HepG2 (cell line): ENCODE results near the gene NKAIN2. TPM values are rescaled to one million over a fixed set of nuclear protein-coding genes. Genes with fewer than 3 reads are reported as not detected.
A peak's percentile ranks its signal among the peaks of the same experiment; 100 is the strongest.

ENCODE experiments used
- ATAC-seq: fragments of 200-7000 bp; cut with Tn5 transposase; 3 replicates; pipeline ENCODE4 v1.9.1; 2020; ENCODE audit warnings: mild to moderate bottlenecking, moderate library complexity
- BruUV-seq: library from RNA; stranded (reverse); fragments of 400-500 nt; replicated peaks from 2 replicates; lab custom pipeline; 2021; lab: Mats Ljungman, UMichigan
- CTCF ChIA-PET: fragments of 300-600 bp; formaldehyde crosslinking; extraction: SDS; loops from one replicate; lab custom pipeline; 2021; ENCODE audit warnings: low total read pairs, inconsistent platforms, low intra/inter-chr PET ratio; lab: Yijun Ruan, JAX
- POLR2A ChIA-PET: fragments of 350-600 bp; sonication (Branson Sonifier 250); formaldehyde crosslinking; loops from one replicate; lab custom pipeline; 2020; ENCODE audit warnings: antibody characterized with exemption, inconsistent platforms; lab: Yijun Ruan, JAX
- DNase-seq: peaks from one replicate; pipeline ENCODE4 v3.0.0-alpha.2; 2015; ENCODE audit warnings: low spot score
- FAIRE-seq: peaks from 3 replicates; lab custom pipeline; 2011; peaks lifted over from hg19 to GRCh38; lab: Jason Lieb, UNC
- H2AFZ ChIP-seq: one replicate; pipeline ENCODE4 v1.6.1; 2011; ENCODE audit warnings: low read length, inconsistent platforms
- H3K27ac ChIP-seq: fragments of 300-600 bp; 3 replicates; pipeline ENCODE4 v1.8.0; 2011; ENCODE audit warnings: mixed run types, mild to moderate bottlenecking, mixed read lengths, low read length, inconsistent platforms; ENCODE audit not compliant: insufficient read depth; ENCODE audit errors: extremely low read length
- H3K27me3 ChIP-seq, 2 experiments: fragments of 200-600 bp in 1 of 2; 2 replicates in 1 of 2; 3 replicates in 1 of 2; pipeline versions ENCODE4 v1.6.0 to v1.8.0; 2011; ENCODE audit warnings: low read length in 2 of 2, mild to moderate bottlenecking in 2 of 2, moderate library complexity in 2 of 2, inconsistent platforms in 1 of 2; ENCODE audit not compliant: insufficient read depth in 2 of 2, control insufficient read depth in 1 of 2
- H3K36me3 ChIP-seq, 2 experiments: fragments of 200-600 bp in 1 of 2; replicated peaks in 1 of 2; 2 replicates in 1 of 2; 3 replicates in 1 of 2; pipeline versions ENCODE4 v1.5.1 to v1.8.0; 2011; ENCODE audit warnings: low read length in 2 of 2, inconsistent platforms in 1 of 2; ENCODE audit not compliant: insufficient read depth in 2 of 2, control insufficient read depth in 1 of 2
- H3K4me1 ChIP-seq: 2 replicates; pipeline ENCODE4 v1.5.1; 2012; ENCODE audit warnings: low read length, inconsistent platforms; ENCODE audit not compliant: insufficient read depth
- H3K4me2 ChIP-seq: 2 replicates; pipeline ENCODE4 v1.6.0; 2011; ENCODE audit warnings: low read depth, low read length, inconsistent platforms
- H3K4me3 ChIP-seq, 3 experiments: fragments of 200-600 bp in 1 of 3; sonication (generic), shearing (Covaris generic) in 1 of 3; replicated peaks in 1 of 3; 2 replicates each; pipeline ENCODE4 v1.5.1; 2011 to 2016; ENCODE audit warnings: low read length in 3 of 3, inconsistent platforms in 2 of 3, low read depth in 2 of 3, mild to moderate bottlenecking in 2 of 3, control low read depth in 1 of 3, mixed read lengths in 1 of 3; ENCODE audit not compliant: insufficient read depth in 1 of 3
- H3K79me2 ChIP-seq: one replicate; pipeline ENCODE4 v1.6.1; 2011; ENCODE audit warnings: low read length, inconsistent platforms; ENCODE audit not compliant: insufficient read depth
- H3K9ac ChIP-seq: 2 replicates; pipeline ENCODE4 v1.6.0; 2011; ENCODE audit warnings: mild to moderate bottlenecking, low read depth, low read length, inconsistent platforms; ENCODE audit not compliant: insufficient read depth
- H3K9me3 ChIP-seq: 2 replicates; pipeline ENCODE4 v1.5.1; 2012; ENCODE audit warnings: mild to moderate bottlenecking, low read length
- H4K20me1 ChIP-seq: 2 replicates; pipeline ENCODE4 v1.6.0; 2011; ENCODE audit warnings: inconsistent platforms, mild to moderate bottlenecking, low read length, moderate library complexity; ENCODE audit not compliant: insufficient read depth
- AHR ChIP-seq: IDR thresholded peaks from 2 replicates; pipeline ENCODE4 v1.6.1; 2018; ENCODE audit warnings: missing genetic modification reagents, missing compliant biosample characterization
- ATF7 ChIP-seq, 2 experiments: fragments of 450-650 bp in 1 of 2; sonication (generic) in 1 of 2; formaldehyde crosslinking in 1 of 2; IDR thresholded peaks; 2 replicates each; pipeline versions ENCODE4 v1.4.0 to v1.6.1; 2016 to 2020; ENCODE audit warnings: antibody characterized with exemption in 1 of 2, mild to moderate bottlenecking in 1 of 2, missing genetic modification reagents in 1 of 2
- BHLHE40 ChIP-seq: IDR thresholded peaks from 2 replicates; pipeline ENCODE4 v1.6.1; 2011; ENCODE audit warnings: low read length, improper control_type of control experiment
- CREB1 ChIP-seq, 2 experiments: fragments of 450-650 bp in 1 of 2; IDR thresholded peaks; 2 replicates each; pipeline ENCODE4 v1.6.1; 2016 to 2017; ENCODE audit warnings: control low read depth in 1 of 2, mild to moderate bottlenecking in 1 of 2, missing compliant biosample characterization in 1 of 2, missing genetic modification characterization in 1 of 2
- DNMT1 ChIP-seq: sonication (generic); formaldehyde crosslinking; IDR thresholded peaks from 2 replicates; pipeline ENCODE4 v1.5.1; 2020; ENCODE audit warnings: mild to moderate bottlenecking, missing genetic modification reagents
- GFI1 ChIP-seq: sonication (generic); formaldehyde crosslinking; IDR thresholded peaks from 2 replicates; pipeline ENCODE4 v1.5.0; 2020; ENCODE audit warnings: missing genetic modification reagents, mild to moderate bottlenecking, borderline replicate concordance
- GPN1 ChIP-seq: sonication (generic); formaldehyde crosslinking; IDR thresholded peaks from 2 replicates; pipeline ENCODE4 v1.5.1; 2020; ENCODE audit warnings: missing genetic modification reagents, borderline replicate concordance
- JUND ChIP-seq: sonication (generic); formaldehyde crosslinking; IDR thresholded peaks from 2 replicates; pipeline ENCODE4 v1.8.0; 2022; ENCODE audit warnings: mild to moderate bottlenecking, missing genetic modification reagents
- KLF15 ChIP-seq: sonication (generic); formaldehyde crosslinking; IDR thresholded peaks from 2 replicates; pipeline ENCODE4 v1.8.1; 2023; ENCODE audit warnings: borderline replicate concordance, mild to moderate bottlenecking, inconsistent platforms, missing genetic modification reagents, mixed read lengths
- NONO ChIP-seq, 2 experiments: fragments of 450-650 bp in 1 of 2; sonication (generic) in 1 of 2; formaldehyde crosslinking in 1 of 2; IDR thresholded peaks in 1 of 2; conservative IDR thresholded peaks in 1 of 2; 2 replicates each; pipeline versions ENCODE4 v1.6.1 to v1.8.0; 2017 to 2022; ENCODE audit warnings: mild to moderate bottlenecking in 1 of 2, missing genetic modification reagents in 1 of 2, moderate library complexity in 1 of 2
- PAF1 ChIP-seq: IDR thresholded peaks from 2 replicates; pipeline ENCODE4 v1.6.1; 2016; ENCODE audit warnings: missing genetic modification reagents, missing compliant biosample characterization
- PHF21A ChIP-seq: sonication (generic); formaldehyde crosslinking; IDR thresholded peaks from 2 replicates; pipeline ENCODE4 v1.5.0; 2020; ENCODE audit warnings: mild to moderate bottlenecking, missing genetic modification reagents
- SALL1 ChIP-seq: sonication (generic); formaldehyde crosslinking; IDR thresholded peaks from 2 replicates; pipeline ENCODE4 v1.8.0; 2022; ENCODE audit warnings: mild to moderate bottlenecking, missing genetic modification reagents
- TARDBP ChIP-seq: sonication (generic); formaldehyde crosslinking; IDR thresholded peaks from 2 replicates; pipeline ENCODE4 v1.8.0; 2022; ENCODE audit warnings: mild to moderate bottlenecking, missing genetic modification reagents
- U2AF2 ChIP-seq: fragments of 200-400 bp; formaldehyde crosslinking; IDR thresholded peaks from 2 replicates; pipeline ENCODE4 v1.6.1; 2017; ENCODE audit warnings: low read depth, mild to moderate bottlenecking, low read length
- ZNF496 ChIP-seq: sonication (generic); formaldehyde crosslinking; IDR thresholded peaks from 2 replicates; pipeline ENCODE4 v1.8.1; 2023; ENCODE audit warnings: mild to moderate bottlenecking, moderate library complexity, missing genetic modification reagents; ENCODE audit not compliant: insufficient replicate concordance
- ZNF577 ChIP-seq: sonication (generic); formaldehyde crosslinking; IDR thresholded peaks from 2 replicates; pipeline ENCODE4 v1.4.0; 2020; ENCODE audit warnings: mild to moderate bottlenecking, low read depth, missing genetic modification reagents, borderline replicate concordance
- ZNF7 ChIP-seq: IDR thresholded peaks from 2 replicates; pipeline ENCODE4 v1.6.1; 2016; ENCODE audit warnings: missing biosample characterization, missing genetic modification reagents
- WGBS: methylation state at CpG from one replicate; pipeline ENCODE4 v1.1.6; 2017; ENCODE audit warnings: low lambda C conversion rate; 5-methylcytosine and 5-hydroxymethylcytosine counted together
- in situ Hi-C: cut with HindIII; loops from 2 replicates; pipeline ENCODE4 v1.10.0; 2017; ENCODE audit warnings: low pct_unique_long_range_greater_than_20kb; ENCODE audit not compliant: extremely low pct_ligation_motif_present
- intact Hi-C: fragments of 100-400 bp; cut with micrococcal nuclease; formaldehyde crosslinking; loops from one replicate; pipeline ENCODE4 v1.10.0; 2022; ENCODE audit not compliant: unreplicated experiment
- polyA plus RNA-seq, 8 experiments: library from polyadenylated mRNA; depleted of rRNA in 3 of 8; stranded (reverse) in 7 of 8; unstranded in 1 of 8; fragments of >200 nt; fragmentation: Illumina TruSeq in 4 of 8; extraction: Trizol in 4 of 8; gene quantifications; 2 replicates each; pipeline versions ENCODE4 v1.2.1 to v1.2.3, GENCODE V29; 2011 to 2016; ENCODE audit warnings: low read depth in 4 of 8, missing spikeins in 1 of 8, mixed read lengths in 1 of 8; ENCODE audit not compliant: insufficient read depth in 1 of 8
- total RNA-seq, 5 experiments: library from RNA; depleted of rRNA; stranded (reverse); fragments of >200 nt; fragmentation: Illumina TruSeq; extraction: Trizol; gene quantifications; 2 replicates each; pipeline ENCODE4 v1.2.3, GENCODE V29; 2016; ENCODE audit warnings: low read depth in 1 of 5
- TF ChIP-seq, protein P1 (sequence below): IDR thresholded peaks from 2 replicates; pipeline ENCODE4 v1.6.1; 2016; ENCODE audit warnings: missing biosample characterization, missing genetic modification reagents, low read depth

The NKAIN2 gene
- total and polyA plus RNA-seq, 2 of the 13 experiments (the other 11 are each of a cell fraction or from before 2014, with no cell fraction given), result not detected

DNA sequence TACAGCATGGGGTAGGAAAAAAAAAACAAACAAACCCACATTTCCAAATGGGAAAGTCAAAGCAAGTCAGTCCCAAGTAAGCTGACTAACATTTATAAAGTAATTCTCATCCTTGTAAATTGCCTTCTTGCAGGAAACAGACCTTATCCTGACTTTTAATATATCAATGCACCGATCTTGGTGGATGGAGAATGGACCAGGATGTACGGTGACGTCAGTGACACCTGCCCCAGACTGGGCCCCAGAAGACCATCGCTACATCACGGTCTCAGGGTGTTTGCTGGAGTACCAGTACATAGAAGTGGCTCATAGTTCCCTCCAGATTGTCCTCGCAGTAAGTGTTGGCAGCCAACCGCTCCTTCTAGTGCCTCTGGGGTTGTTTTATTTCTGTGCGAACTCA lies 854.4 kb downstream of the NKAIN2 start:
- Histone ChIP-seq H3K27ac (no peak overlapping the region), H3K27me3 (no peaks in the 10 kb centered on the region), H2AFZ (no peak overlapping the region), H3K36me3 (no peaks in the 10 kb centered on the region), H3K9me3 (peaks cover 10% of the 10 kb centered on the region; the same call in 1 of the 2 replicates), H3K9ac (no peak overlapping the region), H3K4me2 (no peak overlapping the region), H4K20me1 (no peaks in the 10 kb centered on the region), H3K4me1 (no peaks in the 10 kb centered on the region), H3K79me2 (no peaks in the 10 kb centered on the region), H3K4me3 (no peak overlapping the region)
- TF ChIP-seq TARDBP (CRISPR knock-in tag) (no peak), ATF7 (IDR thresholded peaks at IDR 0.05) (peak; percentile 54; the same call in 1 of the 2 replicates), ATF7 (CRISPR knock-in tag; IDR thresholded peaks at IDR 0.05) (no peak), CREB1 (IDR thresholded peaks at IDR 0.05) (peak; percentile 85), CREB1 (CRISPR knock-in tag; IDR thresholded peaks at IDR 0.05) (no peak)
- ChIA-PET CTCF (no interaction called here), POLR2A (no interaction called here)
- no TSS peak for BruUV-seq
- no peak for ATAC-seq
- in situ Hi-C loops (no loop called here), intact Hi-C loops (no loop called here)
- DNase-seq, result no peak
- 19% methylated on average over 8 of the region's 8 CpGs for WGBS
- no peak for FAIRE-seq

DNA sequence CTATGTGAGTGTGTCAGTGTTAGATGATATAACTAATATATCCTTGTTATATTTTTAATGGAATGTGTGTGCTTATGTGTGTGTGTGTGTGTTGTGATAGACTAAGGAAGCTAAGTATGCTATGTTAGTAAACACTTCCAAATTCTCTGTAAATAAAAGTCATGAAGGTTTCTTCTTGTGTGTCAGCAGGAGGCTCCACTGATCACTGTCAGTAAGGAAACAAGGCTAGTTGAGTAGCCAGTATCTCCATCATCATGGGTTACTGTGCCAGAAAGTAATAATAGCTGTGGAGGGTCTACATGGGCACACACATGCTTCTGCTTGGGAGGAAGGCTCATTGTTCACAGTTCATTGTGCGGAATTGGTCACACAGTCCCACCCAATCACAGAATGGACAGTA lies 855.8 kb downstream of the NKAIN2 start:
- no peaks in the 10 kb centered on the region for H3K27me3 ChIP-seq
- FAIRE-seq, result no peak
- intact Hi-C loops, result no loop called here
- no peak overlapping the region for H3K9ac ChIP-seq
- no peaks in the 10 kb centered on the region for H3K36me3 ChIP-seq
- H3K4me1 ChIP-seq, result no peaks in the 10 kb centered on the region
- ATAC-seq, result no peak
- DNase-seq, result no peak
- in situ Hi-C loops, result no loop called here
- WGBS, result 58% methylated on average over 1 of the region's 1 CpG
- POLR2A ChIA-PET, result no interaction called here
- no peaks in the 10 kb centered on the region for H4K20me1 ChIP-seq
- H3K79me2 ChIP-seq, result no peaks in the 10 kb centered on the region
- CTCF ChIA-PET, result no interaction called here
- BruUV-seq, result no TSS peak
- H3K4me3 ChIP-seq, result no peak overlapping the region
- peaks cover 9% of the 10 kb centered on the region; the same call in 1 of the 2 replicates for H3K9me3 ChIP-seq
- H2AFZ ChIP-seq, result no peak overlapping the region
- no peak overlapping the region for H3K27ac ChIP-seq
- H3K4me2 ChIP-seq, result no peak overlapping the region
- no peak for TF ChIP-seq ZNF577
- TF ChIP-seq, protein P1, sequence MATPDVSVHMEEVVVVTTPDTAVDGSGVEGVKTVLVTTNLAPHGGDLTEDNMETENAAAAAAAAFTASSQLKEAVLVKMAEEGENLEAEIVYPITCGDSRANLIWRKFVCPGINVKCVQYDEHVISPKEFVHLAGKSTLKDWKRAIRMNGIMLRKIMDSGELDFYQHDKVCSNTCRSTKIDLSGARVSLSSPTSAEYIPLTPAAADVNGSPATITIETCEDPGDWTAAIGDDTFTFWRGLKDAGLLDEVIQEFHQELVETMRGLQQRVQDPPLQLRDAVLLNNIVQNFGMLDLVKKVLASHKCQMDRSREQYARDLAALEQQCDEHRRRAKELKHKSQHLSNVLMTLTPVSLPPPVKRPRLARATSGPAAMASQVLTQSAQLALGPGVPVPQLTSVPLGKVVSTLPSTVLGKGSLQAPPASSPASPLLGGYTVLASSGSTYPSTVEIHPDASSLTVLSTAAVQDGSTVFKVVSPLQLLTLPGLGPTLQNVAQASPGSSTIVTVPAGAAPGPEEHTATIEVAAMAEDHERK (CRISPR knock-in tag), result no peak
- no peak for TF ChIP-seq PHF21A (CRISPR knock-in tag)
- TF ChIP-seq DNMT1, result no peak
- no peak for TF ChIP-seq KLF15 (CRISPR knock-in tag)
- TF ChIP-seq AHR (CRISPR knock-in tag), result no peak
- TF ChIP-seq NONO (IDR thresholded peaks at IDR 0.05), result no peak
- no peak for TF ChIP-seq NONO (CRISPR knock-in tag; conservative IDR thresholded peaks at IDR 0.05)
- no peak for TF ChIP-seq GFI1 (CRISPR knock-in tag)
- no peak for TF ChIP-seq ZNF496
- no peak for TF ChIP-seq GPN1 (CRISPR knock-in tag)
- TF ChIP-seq ZNF7, result no peak
- no peak for TF ChIP-seq SALL1 (CRISPR knock-in tag)
- no peak for TF ChIP-seq PAF1
- no peak for TF ChIP-seq JUND (CRISPR knock-in tag)
- no peak for TF ChIP-seq BHLHE40
- TF ChIP-seq U2AF2, result no peak
